ENCODE measurements around the gene LCAT.
"Not testable (repeated sequence)": the region's sequence is repeated elsewhere in the genome, so short reads cannot be mapped to it uniquely, and the experiment has no call there.

LCAT gene

DNA sequence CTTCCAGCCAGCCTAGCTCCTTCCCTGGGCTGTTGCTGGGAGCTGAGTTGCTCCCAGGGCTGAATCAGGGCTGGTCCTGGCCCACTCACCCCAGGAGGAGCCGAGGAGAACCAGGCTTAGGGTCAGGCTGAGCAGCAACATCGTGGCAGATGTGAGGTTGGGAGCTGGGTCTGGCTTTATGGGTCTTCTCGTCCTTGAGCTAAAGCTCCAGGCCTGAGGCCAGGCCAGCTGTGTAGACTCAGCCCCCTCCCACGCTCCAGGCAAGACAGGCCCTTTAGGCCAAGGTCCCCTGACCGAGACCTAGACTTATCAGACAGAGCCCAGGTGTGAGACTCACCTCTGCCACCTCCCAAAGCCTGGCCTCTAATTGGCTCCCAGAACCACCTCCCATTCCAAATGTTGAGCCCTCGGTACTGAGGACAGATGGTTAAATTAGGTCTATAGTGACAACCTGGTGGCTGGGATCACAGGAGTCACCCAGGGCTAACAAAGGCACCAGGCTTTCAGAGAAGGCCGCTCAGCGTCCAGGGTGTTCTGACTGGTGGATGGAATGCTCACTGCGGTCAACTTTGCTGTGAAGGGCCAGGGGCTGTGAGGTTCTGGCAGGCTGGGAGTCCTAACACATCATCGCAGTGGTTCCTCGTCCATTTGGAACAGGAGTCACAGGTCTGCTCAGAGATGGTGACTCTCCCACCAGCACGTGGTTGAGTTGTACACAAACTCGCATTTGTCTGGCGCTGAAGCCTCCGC is 12.0 kb downstream of the LCAT start, which contains the start of gene CTRL:
CTRL (minus strand) TSS at position 151 of the 750 bp plus-strand sequence; CDS start at position 141, 10 bp downstream.
- no peak for DNase-seq

DNA sequence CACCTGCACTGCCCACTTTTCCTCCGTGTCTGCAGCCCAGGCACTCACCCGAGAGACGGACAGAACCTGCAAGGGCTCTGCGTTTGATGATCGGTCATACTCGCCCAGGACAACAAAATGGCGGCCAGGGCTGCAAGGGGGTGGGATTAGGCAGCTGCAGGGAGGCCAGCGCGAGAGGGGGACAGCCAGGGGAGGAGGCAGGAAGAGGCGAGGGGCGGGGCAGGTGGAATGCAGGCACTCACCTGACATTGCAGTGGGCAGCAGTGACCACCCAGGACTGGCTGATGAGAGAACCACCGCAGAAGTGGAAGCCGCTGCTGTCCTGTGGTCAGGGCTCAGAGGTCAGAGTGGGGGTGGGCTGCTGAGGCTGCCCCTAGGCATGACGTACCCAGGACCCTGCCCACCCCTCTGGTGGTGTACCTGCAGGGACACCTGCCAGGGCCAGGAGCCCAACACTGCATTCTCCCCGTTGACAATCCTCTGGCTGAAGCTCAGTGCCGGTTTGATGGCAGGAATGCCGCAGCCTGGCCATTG is 13.2 kb downstream of the LCAT start:
- no peak for DNase-seq

DNA sequence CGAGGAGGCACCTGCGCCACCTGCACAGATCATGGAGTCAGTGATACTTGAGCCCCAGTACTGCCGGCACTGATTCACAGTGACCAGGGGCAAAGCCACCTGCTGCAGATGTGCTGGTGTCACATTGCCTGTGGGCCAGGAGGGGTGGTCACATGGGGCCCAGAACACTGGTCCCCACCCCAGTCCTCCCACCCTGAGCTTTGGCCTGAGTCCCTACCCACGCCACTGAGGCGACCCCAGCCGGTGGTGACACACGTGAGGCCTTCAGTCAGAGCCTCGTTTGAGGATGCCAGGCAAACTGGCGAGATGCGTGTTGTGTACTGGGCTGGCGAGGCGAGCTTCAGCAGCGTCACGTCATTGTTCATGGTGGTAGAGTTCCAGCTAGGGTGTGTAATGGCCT is 13.7 kb downstream of the LCAT start:
- DNase-seq: no peak

DNA sequence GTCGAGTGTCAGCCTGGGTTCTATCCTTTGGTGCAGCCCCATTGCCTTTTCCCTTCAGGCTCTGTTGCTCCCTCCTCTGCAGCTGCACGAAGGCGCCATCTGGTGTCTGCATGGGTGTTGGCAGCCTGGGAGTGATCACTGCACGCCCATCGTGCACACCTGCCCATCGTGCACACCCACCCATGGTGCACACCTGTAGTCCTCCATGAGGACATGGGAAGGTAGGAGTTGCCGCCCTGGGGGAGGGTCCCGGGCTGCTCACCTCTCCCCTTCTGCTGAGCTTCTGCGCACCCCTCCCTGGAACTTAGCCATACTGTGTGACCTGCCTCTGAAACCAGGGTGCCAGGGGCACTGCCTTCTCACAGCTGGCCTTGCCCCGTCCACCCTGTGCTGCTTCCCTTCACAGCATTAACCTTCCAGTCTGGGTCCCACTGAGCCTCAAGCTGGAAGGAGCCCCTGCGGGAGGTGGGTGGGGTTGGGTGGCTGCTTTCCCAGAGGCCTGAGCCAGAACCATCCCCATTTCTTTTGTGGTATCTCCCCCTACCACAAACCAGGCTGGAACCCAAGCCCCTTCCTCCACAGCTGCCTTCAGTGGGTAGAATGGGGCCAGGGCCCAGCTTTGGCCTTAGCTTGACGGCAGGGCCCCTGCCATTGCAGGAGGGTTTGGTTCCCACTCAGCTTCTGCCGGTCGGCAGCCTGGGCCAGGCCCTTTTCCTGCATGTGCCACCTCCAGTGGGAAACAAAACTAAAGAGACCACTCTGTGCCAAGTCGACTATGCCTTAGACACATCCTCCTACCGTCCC is 15.2 kb downstream of the LCAT start:
- DNase-seq: peak; percentile 84

DNA sequence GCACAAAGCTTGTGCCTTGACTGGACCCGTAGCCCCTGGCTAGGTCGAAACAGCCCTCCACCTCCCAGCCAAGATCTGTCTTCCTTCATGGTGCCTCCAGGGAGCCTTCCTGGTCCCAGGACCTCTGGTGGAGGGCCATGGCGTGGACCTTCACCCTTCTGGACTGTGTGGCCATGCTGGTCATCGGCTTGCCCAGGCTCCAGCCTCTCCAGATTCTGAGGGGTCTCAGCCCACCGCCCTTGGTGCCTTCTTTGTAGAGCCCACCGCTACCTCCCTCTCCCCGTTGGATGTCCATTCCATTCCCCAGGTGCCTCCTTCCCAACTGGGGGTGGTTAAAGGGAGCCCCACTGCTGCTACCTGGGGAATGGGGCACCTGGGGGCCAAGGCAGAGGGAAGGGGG is 15.8 kb downstream of the LCAT start:
- DNase-seq: no peak

DNA sequence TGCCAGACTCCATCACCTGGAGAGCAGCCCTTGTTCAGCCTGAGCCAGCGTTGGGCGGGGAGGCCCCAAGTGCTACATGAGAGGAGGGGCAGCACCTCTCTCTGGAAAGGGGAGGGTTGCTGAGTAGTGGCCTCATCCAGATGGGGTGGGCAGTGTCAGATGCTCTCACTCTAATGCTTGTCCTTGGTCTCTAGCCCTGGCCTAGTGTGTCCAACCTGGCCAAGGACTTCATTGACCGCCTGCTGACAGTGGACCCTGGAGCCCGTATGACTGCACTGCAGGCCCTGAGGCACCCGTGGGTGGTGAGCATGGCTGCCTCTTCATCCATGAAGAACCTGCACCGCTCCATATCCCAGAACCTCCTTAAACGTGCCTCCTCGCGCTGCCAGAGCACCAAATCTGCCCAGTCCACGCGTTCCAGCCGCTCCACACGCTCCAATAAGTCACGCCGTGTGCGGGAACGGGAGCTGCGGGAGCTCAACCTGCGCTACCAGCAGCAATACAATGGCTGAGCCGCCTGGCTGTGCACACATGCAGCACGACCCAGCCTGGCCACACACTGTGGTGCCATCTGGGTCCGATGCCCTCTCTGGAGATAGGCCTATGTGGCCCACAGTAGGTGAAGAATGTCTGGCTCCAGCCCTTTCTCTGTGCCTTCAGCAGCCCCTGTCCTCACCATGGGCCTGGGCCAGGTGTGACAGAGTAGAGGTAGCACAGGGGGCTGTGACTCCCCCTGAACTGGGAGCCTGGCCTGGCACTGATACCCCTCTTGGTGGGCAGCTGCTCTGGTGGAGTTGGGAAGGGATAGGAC is 16.6 kb downstream of the LCAT start:
- DNase-seq: no peak

DNA sequence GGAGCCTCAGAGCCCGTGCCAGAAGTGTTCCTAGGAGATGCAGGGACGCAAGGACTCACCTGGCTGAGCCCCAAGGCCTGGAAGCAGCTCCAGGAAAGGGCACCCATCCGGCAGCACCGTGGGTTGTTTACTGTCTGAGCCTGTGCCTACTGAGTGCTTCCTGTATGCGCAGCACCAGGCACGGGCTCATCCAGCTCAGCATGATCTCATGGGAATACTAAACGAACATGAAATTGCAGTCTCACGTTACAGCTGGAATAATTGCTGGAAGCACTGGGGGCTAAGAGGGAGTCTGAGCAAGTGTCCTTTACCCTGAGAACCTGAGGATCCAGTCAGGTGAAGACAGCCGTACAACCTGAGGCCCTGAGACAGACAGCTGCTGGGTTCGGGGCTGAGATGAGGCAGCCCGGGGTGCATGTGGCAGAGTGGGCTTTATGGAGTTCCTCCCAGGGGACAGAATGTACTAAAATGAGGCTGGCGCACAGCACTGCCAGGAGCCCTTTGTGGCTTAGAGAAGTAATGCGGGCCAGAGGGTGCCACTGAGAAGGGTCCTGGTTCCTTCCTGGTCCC is 17.7 kb downstream of the LCAT start:
- no peak for DNase-seq

DNA sequence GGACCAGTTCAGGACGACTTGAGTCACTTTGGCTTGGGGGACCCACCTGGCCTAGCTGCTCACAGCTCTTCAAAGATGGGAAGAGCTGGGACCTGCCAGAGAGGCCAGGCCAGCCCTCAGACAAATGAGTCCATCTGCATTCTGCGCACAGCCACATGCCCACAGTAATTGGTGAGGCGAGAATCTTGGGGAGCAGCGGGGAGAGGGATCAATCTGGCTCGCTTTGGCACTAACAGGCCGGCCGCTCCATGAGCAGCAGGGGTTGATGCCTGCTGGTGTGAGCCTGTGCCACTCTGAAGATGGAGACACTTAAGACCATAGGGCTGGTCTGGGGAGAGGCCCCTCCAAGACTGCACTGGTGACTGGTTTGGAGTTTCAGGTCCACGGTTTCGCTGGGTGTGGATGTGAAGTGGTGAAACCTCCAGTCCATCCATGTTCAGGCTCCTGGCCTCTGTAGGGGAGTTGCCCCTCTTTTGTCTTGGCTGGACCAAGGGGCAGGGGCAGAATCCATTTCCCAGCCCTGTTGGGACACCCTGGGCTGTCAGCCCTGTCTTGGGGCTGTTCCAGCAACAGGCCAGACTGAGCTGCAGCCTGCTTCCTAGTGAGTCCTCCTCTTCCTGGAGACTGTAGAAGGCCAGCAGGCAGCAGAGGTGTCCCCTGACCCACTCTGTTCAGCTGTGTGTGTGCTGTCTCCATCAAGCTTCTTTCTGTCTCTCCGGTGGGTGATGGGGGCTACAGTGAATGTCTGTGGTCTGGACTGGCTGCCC is 19.6 kb downstream of the LCAT start:
- DNase-seq: no peak

DNA sequence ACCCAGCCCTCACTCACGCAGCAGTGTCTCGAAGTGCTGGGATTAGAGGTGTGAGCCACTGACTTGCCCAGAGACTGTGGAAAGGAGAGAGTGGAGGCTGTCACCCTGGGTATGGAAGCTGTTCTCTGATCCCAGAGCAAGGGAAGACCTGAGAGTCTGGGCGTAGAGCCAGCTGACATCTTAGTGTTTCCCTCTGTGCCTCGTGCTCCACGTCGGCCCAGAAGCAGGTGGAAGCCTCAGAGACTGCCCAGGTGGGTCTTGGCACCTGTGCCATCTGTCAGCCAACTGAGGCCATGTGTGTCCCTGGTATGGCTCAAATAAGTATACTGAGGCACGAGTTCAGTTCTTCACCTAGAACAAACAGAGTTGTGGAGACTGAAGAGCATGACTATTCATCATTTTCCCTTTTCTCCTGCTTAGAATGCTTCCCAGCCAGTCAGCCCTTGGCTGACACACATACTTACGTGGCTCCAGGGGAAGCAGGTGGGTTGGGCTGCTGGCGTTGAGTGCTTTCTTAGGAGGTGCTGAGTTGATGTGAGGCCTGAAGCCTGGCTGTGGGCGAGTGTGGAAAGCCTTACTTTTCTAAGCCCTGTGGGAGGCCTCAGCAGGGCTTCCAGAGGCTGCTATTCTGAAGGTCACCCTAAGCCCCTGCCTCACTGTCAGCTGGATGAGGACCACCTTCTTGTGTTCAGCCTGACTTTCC is 20.4 kb downstream of the LCAT start:
- DNase-seq: no peak

DNA sequence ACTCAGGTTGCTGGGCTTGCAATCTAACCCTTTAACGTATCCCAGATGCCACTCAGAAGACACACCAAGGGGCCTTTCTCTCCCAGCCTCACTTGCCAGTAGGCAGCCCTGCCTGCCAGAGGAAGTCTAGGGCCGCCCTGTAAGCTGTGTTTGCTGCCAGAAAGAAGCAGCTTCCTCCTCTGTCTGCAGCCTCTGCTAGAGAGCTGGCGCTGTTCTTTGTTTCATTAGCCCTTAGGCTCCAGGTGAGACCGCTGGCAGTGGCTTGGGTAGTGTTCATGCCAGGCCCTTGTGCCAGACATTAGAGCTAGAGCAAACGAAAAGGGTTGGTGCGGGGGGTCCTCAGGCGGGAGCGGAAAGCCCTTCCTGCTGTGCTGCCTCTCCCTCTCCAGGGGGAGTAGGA is 21.2 kb downstream of the LCAT start:
- DNase-seq: no peak

DNA sequence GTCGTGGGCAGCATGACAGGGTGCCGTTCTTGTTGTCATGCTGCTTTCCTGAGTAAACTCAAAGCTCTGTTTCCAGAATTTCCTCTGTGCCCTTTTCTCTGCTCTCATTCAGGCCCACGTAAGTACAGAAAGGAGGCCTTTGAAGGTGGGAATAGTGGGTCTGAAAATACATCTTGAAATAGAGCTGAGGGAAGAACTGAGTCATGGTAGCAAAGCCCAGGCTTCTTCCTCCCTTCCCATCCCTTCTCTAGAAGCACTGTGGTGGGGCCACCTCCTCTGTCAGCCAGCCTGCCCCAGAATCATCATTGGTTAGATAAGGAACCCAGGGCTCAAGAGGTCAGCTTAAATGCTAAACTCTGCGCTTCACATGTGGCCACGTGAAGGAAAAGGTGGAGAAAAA is 21.7 kb downstream of the LCAT start:
- no peak for DNase-seq

DNA sequence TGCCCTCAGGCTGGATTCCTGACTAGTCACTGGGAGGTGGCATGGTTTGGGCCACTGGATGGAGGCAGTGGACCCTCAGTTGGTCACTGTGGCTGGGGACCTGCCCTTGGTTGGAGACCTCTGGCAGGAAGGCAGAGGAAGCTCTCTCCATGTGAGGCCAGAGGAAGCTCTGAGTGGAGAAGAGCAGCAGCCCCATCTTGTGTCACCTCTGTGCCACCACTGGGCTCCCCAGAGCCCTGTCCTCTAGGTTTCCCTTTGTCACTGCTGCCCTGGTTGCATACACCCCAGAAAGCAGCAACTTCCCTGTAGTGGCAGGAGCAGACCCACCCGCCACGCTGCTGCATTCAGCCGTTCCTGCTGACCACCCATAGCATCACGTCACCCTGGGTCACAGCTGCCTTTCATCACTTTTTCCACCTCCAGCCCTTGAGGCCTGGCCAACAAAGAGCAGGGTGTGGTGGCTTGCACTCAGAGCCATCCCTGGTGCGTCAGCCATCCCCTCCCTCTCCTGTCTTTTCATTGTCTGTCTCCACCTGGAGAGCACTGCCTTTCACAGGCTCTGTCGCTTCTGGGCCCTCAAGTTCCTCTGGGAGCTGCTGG is 24.2 kb downstream of the LCAT start:
- no peak for DNase-seq

DNA sequence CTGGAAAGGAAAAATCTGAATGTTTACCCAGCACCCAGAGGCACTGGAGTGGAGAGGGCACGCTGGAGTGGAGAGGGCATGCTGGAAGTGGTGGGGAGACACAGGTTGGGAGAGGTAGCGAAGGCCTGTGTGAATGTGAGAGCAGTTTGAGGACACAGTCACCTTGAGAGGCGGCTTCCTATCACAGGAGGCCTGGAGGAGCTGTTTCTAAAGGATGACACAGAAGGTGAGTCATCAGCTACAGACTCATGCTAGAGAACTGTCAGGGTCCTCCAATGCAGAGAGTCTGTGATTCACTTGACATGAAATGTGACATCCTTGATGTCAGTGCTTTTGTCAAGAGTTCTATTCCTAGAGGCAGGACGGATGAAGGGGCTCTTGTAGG is 26.1 kb downstream of the LCAT start:
- DNase-seq: no peak

DNA sequence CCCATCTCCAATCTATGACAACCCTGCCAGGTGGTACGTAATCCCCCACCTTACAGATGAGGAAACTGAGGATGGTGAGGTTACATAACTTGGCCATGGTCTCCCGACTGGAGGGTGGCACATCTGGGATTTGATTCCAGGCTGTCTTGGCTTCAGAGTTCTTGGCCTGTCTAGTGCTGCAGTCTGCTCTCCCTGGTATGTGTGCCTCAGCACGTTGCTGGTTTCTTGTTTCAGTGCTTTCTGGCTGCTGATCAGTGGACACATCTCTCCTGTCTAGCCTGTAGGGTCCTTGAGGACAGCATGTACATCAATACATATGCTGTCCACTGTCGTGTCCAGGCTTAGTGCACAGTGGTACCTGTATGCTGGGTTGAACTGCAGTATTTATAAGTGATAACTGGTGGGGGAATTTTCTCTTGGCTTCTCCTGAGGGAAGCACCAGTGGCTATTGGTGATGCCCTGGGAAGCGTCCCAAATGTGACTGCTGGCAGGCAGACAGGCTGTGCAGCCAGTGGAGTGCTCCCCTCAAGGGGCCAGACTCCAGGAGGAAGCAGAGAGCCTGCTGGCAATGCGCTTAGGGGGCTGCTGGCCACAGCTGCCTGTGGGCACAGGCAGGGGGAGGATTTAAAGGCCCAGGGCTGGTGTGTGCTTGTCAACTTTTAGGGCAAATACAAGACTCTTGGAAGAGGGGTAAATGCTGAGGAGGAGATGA is 26.6 kb downstream of the LCAT start:
- no peak for DNase-seq

DNA sequence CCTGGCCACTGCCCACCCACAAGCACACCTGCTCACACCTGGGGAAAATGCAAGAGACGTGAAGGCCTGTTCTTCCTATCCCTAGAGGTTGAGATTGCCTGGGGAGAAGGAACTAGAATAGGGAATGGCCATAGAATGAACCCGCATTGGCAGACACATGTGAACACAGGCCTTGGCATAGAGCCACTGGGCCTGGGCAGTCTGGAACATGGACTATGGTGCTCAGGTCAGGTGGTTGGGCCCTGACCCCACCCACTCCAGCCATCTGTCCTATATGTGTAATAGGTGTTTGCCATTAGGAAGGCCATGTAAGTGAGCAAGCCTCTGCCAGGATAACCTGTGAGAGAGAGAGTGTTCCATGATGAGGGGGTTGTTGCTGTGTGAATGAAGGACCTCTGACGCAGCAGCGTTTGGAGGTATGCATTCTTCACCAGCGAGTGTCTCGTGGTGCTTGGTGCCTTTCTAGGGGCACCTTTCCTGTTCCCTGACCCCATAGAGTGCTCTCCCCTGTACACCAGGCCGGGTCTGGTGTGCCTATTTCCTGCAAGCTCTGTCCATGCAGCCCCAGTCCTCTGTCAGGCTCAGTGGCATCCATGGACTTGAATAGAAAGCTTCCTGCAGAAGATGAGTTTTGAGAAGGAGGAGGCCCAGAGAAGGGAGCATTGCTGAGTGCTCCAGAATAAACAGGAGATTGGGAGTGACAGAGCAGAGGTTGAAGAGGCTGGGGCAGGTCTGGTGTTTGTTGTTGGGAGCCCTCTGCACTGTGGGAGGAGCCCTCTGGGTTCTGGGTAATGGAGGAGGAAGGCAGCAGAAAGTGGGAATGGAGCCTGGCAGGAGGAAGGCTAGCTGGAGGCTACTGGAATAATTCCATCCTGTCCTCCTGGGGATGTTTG is 27.8 kb downstream of the LCAT start:
- DNase-seq: no peak

DNA sequence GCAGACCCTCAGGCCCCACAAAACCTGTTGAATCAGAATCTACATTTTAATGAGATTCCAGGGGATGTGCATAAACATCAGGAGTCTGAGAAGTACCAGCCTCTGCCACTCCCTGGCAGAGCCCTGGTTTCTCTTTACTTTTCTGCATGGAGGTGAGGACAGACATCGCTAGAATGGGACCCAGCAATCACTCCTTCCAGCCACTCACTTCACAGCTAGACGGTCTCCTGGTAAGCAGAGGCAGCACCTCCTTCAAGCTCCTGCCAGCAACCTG is 28.5 kb downstream of the LCAT start:
- DNase-seq: not testable (repeated sequence)

DNA sequence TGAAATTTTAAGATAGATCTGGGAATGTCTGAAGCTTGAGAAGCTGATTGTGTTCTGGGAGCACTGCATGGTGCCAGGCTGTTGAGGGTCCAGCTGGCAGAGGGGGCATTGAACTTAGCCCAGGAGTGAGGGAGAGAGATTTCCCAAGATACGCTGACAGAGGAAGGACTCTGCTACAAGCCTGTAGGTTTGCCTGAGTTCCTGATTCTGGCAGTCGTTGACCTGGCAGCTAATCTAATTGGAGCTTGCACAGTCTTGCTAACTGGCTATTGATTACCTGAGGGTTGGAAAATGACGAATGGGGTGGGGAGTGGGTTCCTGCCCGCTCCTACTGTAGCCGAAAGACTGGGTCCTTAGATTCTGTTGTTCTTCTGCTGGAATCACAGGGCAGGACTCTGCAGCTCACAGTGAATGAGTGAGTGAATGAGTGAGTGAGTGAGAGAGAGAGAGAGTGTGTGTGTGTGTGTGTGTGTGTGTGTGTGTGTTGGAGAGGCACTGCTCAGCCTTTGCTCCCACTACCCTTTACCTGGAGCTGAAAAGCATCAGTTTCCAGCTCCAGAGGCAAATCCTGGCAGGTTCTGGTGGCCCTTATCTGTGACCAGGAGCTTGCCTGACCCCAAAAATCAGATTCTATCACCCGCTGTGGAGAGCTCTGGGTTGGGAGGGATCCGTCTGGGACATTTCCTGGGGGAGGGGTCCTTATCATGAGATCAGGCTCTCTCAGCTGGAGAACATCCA is 29.0 kb downstream of the LCAT start:
- DNase-seq: no peak

DNA sequence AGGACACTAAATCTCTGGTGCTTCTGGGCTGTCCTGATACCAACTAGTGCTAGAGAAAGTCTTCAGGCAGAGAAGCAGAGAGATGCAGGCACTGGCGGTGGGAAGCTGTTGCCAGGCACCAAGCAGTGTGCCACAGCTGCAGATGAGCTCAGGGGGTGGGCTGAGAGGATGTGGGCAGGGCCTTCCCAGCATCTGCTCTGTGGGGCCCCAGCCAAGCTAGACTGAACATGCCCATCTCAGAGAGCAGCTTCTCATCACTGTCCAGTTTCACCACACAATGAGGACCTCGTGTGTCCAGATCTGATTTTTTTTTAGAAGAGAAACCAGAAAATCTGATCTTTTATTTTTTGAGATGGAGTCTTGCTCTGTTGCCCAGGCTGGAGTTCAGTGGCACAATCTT is 33.8 kb downstream of the LCAT start:
- peak; percentile 35 for DNase-seq

Measured in eye (tissue), 1 donor.